Fibroblast of upper back skin (primary cell): ENCODE results near the gene KLHL2.

ENCODE experiments used
- DNase-seq: peaks from one replicate; pipeline ENCODE4 v3.0.0-alpha.2; 2013

The KLHL2 gene

GRCh38 chr4:165293927-165294649, 86.7 kb downstream of the KLHL2 start:
- no peak for DNase-seq

GRCh38 chr4:165294907-165295306, 87.5 kb downstream of the KLHL2 start:
- no peak for DNase-seq

GRCh38 chr4:165297626-165298025, 90.3 kb downstream of the KLHL2 start:
- no peak for DNase-seq

GRCh38 chr4:165299399-165300060, 92.2 kb downstream of the KLHL2 start:
- DNase-seq: no peak

- no peak for DNase-seq
These were observed 94.5 kb downstream of the KLHL2 start for GRCh38 chr4:165301833-165302232.

GRCh38 chr4:165302658-165303057, 95.3 kb downstream of the KLHL2 start:
- no peak for DNase-seq

GRCh38 chr4:165308166-165308565, 100.8 kb downstream of the KLHL2 start:
- DNase-seq: no peak

GRCh38 chr4:165308606-165309005, 101.2 kb downstream of the KLHL2 start:
- peak; percentile 66 for DNase-seq

- DNase-seq: no peak
These were observed 102.1 kb downstream of the KLHL2 start for GRCh38 chr4:165309456-165309855.

GRCh38 chr4:165312506-165312905, 105.1 kb downstream of the KLHL2 start:
- peak; percentile 28 for DNase-seq

- DNase-seq: no peak
These were observed 111.7 kb downstream of the KLHL2 start for GRCh38 chr4:165319030-165319429.

GRCh38 chr4:165319509-165319908, 112.1 kb downstream of the KLHL2 start:
- no peak for DNase-seq

- DNase-seq: no peak
These were observed 117.0 kb downstream of the KLHL2 start for GRCh38 chr4:165324236-165324917.

GRCh38 chr4:165324918-165325304, 117.5 kb downstream of the KLHL2 start:
- DNase-seq: no peak

GRCh38 chr4:165325732-165326512, 118.6 kb downstream of the KLHL2 start:
- DNase-seq: peak; percentile 92

- no peak for DNase-seq
These were observed 119.5 kb downstream of the KLHL2 start for GRCh38 chr4:165326831-165327210.

- DNase-seq: peak; percentile 99
These were observed 120.1 kb downstream of the KLHL2 start, which contains the start of gene MSMO1 for GRCh38 chr4:165327211-165328100. Gene MSMO1 (plus strand): TSS chr4:165327669. CDS start chr4:165333371, 5,702 bp downstream.

- DNase-seq: no peak
These were observed 120.7 kb downstream of the KLHL2 start for GRCh38 chr4:165328101-165328425.

GRCh38 chr4:165328708-165329107, 121.3 kb downstream of the KLHL2 start:
- DNase-seq: no peak

GRCh38 chr4:165330071-165330470, 122.7 kb downstream of the KLHL2 start:
- DNase-seq: no peak

GRCh38 chr4:165330666-165331065, 123.3 kb downstream of the KLHL2 start:
- no peak for DNase-seq

- no peak for DNase-seq
These were observed 124.0 kb downstream of the KLHL2 start for GRCh38 chr4:165331359-165331758.
